ENCODE data around the gene RGL3.
A peak's percentile ranks its signal among the peaks of the same experiment; 100 is the strongest.
"Not testable (repeated sequence)": the region's sequence is repeated elsewhere in the genome, so short reads cannot be mapped to it uniquely, and the experiment has no call there.

The RGL3 gene

DNA sequence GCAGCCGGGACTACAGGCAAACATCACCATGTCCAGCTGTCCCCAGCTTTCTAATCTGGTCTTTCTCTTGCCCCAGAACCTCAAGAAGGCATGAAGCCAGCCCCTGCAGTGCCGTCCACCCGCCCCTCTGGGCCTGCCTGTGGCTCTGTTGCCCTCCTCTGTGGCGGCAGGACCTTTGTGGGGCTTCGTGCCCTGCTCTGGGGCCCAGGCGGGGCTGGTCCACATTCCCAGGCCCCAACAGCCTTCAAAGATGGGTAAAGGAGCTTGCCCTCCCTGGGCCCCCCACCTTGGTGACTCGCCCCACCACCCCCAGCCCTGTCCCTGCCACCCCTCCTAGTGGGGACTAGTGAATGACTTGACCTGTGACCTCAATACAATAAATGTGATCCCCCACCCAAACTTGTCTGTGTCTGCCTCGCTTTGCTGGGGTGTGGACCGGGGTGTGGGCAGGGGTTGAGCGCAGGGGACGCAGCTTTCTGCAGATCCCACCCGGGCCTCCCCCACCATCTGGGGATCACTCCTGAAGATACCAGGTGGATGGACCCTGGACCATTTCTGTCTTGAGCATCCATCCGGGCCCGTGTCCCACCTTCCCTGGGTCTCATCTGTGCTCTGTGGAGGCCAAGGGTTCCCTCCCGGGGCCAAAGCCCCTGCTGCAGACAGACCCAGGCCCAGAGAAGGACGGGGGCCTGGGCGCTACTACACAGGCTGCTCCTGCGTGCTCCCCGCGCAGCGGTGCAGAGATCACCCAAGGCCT, 31.6 kb upstream of the RGL3 start:
- DNase-seq (ENCODE audit: low read depth) = no peak

DNA sequence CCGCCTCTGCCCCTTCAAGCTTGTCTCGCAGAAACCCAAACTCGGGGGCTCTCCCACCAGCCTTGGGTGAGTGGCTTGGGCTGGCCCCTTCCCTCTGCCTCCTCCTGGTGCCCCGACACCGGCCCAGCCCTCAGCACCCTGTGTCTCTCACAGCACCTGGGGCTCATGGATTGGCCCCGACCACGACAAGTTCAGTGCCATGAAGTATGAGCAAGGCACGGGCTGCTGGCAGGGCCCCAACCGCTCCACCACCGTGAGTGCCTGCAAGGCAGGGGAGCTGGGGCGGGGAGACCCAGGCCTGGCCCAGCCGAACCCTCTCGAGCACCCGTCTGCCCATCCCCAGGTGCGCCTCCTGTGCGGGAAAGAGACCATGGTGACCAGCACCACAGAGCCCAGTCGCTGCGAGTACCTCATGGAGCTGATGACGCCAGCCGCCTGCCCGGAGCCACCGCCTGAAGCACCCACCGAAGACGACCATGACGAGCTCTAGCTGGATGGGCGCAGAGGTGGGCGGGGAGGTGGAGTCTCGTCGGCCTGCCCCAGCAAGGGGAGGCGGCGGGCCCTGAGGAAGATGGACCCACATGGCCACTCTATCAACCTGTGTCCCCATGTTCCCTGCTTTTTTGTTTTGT, 29.9 kb upstream of the RGL3 start:
- DNase-seq (ENCODE audit: low read depth) = no peak

DNA sequence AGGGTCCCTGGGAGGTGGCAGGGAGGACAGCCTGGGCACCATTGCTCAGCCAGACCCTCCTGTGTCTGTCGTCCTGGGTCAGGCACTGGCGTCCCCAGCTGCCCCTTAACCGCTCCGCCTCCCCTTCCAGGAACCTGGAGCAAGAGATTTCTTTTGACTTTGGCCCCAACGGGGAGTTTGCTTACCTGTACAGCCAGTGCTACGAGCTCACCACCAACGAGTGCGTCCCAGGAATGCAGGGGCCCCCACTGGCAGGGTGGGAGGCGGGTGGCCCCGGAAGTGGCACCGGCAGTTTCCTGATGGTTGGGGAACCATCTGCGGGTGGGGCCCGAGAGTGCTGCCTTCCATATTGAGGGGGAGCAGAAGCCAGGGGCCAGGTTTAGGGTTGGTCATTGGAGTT, 29.3 kb upstream of the RGL3 start:
- DNase-seq (ENCODE audit: low read depth) = no peak

DNA sequence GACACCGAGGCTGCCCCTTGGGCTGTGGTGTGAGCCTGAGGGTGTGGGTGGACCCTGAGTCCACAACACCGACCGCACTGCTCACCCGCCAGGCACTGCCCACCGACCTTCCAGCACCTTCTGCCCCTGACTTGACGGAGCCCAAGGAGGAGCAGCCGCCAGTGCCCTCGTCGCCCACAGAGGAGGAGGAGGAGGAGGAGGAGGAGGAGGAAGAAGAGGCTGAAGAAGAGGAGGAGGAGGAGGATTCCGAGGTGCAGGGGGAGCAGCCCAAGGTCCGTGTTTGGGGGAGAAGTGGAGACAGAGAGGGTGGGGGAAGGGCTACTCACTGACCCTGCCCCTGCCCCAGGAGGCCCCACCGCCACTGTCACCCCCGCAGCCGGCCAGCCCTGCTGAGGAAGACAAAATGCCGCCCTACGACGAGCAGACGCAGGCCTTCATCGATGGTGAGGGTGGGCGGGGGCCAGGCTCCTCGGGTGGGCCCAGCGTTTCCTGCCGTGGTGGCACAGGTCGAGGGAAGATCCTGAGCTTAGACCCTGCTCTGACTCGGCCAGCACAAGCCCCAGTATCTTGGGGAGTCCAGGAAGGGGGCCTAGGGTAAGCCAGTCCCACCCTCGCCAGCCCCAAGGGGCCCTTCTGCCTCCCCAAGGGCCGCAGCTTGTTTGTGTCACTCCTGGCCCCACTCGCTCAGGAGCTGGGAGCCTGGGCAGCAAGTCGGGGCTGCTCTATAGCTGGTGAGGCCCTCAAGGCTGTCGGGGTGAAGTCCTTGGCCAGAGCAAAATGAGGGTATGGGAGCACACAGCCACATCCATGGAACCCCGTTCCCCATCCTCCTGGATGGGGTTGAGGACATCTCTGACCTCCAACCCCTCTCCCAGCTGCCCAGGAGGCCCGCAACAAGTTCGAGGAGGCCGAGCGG, 28.5 kb upstream of the RGL3 start:
- no peak for DNase-seq (ENCODE audit: low read depth)

GRCh38 chr19:11446652-11447301, 27.7 kb upstream of the RGL3 start:
- no peak for DNase-seq (ENCODE audit: low read depth)

GRCh38 chr19:11446271-11446651, 27.1 kb upstream of the RGL3 start:
- DNase-seq (ENCODE audit: low read depth) = no peak

DNA sequence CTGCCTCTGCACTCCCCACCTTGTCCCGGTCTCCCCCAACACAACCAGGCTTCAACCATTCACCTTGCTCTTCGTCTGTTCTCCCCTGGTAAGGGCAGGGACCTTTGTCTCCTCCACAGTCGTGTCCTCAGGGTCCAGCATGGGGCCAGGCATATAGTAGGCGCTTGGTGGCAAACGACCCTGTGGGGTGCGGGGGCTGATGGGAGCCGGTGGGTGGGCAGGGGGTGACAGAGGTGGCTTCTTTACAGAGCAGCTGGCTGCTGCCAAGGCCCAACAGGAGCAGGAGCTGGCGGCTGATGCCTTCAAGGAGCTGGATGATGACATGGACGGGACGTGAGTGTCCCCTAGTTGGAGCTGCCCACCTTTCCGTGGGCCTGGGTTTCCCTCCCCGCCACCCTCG, 26.0 kb upstream of the RGL3 start:
- DNase-seq (ENCODE audit: low read depth) = no peak

GRCh38 chr19:11444059-11444458, 24.9 kb upstream of the RGL3 start:
- no peak for DNase-seq (ENCODE audit: low read depth)

- DNase-seq (ENCODE audit: low read depth) = no peak
These were observed 18.8 kb upstream of the RGL3 start for GRCh38 chr19:11437955-11438354.

DNA sequence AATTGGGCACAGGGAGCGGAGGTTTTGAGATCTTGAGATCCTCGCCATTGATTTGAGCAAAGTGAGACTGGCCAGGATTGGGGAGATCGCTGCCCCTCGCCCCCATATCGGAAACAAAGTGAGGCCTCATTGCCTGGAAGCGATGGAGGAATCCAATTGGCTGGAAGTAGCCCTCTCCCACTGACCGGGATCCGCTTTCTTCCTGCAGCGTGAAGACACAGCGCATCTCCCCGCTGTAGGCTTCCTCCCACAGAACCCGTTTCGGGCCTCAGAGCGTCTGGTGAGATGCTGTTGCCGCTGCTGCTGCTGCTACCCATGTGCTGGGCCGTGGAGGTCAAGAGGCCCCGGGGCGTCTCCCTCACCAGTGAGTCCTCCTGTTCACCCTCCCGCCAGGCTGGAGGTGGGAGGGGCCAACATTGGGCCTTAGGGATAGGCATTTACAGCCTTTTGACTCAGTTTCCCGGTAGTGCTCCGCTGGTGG, 16.8 kb upstream of the RGL3 start:
- no peak for DNase-seq (ENCODE audit: low read depth)

GRCh38 chr19:11435057-11435832, 16.1 kb upstream of the RGL3 start, which contains the start of the genes ODAD3 and PRKCSH:
ODAD3 (minus strand) TSS chr19:11435121; CDS start chr19:11435016, 105 bp downstream.
PRKCSH (plus strand) TSS chr19:11435635; CDS start chr19:11436118, 483 bp downstream.
- peak; percentile 100 for DNase-seq (ENCODE audit: low read depth)

- DNase-seq (ENCODE audit: low read depth) = no peak
These were observed 15.6 kb upstream of the RGL3 start for GRCh38 chr19:11434703-11435056.

- not testable (repeated sequence) for DNase-seq (ENCODE audit: low read depth)
These were observed 14.4 kb upstream of the RGL3 start for GRCh38 chr19:11433526-11433925.

DNA sequence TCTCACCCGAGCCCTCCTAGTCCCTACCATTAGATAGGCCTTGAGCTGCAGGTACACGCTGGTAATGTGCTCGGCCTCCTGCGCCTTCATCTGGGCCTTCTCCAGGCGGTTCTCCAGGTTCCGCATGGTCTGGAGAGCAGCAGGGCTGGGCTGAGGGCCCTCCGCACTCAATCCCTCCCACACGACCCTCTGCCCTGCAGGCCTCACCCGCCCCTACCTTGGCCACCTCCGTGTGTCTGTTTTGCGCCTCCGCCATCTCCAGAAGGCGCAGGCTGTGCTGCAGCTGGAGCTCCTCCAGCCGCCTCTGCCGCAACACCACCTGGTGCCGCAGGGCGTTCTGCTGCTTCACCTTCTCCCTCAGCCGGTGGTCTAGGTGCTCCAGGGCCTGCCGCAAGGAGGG, 7.5 kb upstream of the RGL3 start:
- DNase-seq (ENCODE audit: low read depth) = no peak

- no peak for DNase-seq (ENCODE audit: low read depth)
These were observed 6.8 kb upstream of the RGL3 start for GRCh38 chr19:11425719-11426457.

DNA sequence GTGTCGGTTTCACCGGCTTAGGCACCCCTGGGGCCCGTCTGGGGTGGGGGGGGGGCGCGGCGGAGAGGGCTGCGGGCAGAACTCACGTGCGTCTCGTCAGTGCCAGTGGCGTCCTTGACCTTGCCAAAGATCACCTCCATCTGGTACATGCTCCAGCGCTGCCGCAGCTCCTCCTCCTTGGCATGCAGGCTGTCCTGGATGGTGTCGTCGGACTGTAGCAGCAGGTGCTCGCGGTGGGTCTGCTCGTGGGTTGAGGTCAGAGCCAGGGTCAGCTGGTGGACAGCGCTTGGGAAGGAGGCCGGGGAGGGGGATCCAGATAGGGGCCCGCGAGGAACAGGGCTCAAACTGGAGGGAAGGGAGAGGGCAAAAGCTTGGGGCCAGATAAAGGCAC, 4.7 kb upstream of the RGL3 start:
- no peak for DNase-seq (ENCODE audit: low read depth)

DNA sequence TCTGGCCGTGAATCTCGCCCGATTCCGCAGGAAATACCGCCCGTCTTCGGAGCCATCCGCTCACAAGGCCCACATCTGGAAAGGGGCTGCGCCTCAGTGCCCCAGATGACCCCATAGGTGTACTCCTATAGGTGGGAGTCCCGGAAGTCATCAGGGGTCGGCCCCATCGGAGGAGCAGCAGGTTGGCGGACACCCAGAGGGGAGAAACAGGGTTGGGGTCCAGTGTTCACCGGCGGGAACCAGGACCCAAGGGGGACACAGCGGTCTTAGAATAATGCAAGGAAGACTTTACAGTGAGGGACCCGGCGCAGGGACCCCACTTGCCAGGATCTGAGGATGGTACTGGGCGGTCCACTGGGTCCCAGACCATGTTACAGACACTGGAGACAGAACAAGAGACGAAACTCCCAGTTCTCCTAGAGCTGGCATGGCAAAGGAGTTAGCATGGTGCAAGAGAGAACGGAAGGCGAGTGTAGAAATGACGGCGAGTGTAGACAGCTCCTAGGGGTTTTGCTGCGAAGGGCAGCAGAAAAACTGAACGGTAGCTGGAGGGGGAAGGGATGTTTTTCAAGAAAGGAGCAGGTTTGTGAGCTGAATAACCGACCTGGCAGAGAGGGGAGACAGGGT, 4.2 kb upstream of the RGL3 start:
- DNase-seq (ENCODE audit: low read depth) = no peak

DNA sequence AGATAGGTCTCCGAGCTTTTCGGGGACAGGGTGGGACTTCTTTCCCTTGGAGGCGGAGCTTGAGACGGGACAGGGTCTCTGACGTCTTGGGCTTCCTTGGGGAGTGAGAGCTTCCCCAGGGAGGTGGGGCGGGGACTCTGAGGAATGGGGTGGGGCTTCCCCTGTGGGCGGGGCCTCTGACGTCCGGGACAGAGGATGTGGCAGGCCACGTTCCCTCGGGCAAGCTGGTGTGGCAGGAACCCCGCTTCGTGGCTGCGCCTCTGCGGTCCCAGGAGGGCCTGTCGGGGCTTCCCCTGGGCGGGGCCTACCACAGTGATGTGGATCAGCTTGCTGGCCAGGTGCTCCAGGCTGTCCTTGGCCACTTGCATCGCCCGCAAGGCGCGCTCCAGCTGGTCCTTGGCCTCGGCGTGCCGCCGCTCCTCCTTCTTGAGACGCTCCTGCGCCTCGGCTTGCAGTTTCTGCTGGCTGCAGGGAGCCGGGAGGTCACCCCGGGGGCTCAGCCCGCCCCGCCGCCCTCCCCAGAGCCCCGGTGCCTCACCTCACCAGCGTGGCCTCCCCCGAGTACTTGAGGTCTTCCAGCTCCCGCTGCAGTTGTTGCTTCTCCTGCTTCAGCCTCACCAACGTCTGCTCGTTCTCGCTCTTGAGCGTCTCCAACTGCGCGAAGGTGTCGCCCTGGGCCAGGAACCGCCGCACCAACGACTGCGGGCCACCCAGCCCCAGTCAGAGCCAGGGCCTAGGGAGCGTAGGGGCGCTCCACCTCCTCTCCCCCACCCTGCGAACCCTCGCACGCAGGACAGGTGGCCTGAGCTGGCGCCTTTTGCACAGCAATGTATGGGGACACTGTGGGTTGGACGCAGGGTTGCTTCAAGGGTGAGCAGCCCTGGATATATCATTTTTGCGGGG, 3.3 kb upstream of the RGL3 start:
- DNase-seq (ENCODE audit: low read depth) = no peak

Data from HS-5 (cell line).